Smooth muscle cell (in vitro differentiated cells): ENCODE measurements around the gene ITGAE. TPM values are rescaled to one million over a fixed set of nuclear protein-coding genes. Genes with fewer than 3 reads are reported as not detected.

Source experiments
- DNase-seq: peaks from one replicate; lab custom pipeline; 2025; ENCODE audit not compliant: unreplicated experiment; lab: John Stamatoyannopoulos, UW
- H2AFZ ChIP-seq: fragments of 200-600 bp; sonication (generic); 2 replicates; pipeline ENCODE4 v1.6.0; 2016; ENCODE audit warnings: antibody characterized with exemption, low read depth, mild to moderate bottlenecking
- H3F3A ChIP-seq: fragments of 200-600 bp; sonication (generic); 2 replicates; pipeline ENCODE4 v1.6.0; 2017; ENCODE audit warnings: antibody characterized with exemption, low read depth
- H3K27ac ChIP-seq: fragments of 200-600 bp; sonication (generic); 2 replicates; pipeline ENCODE4 v1.5.1; 2016; ENCODE audit warnings: low read depth, mild to moderate bottlenecking
- H3K27me3 ChIP-seq: fragments of 200-600 bp; sonication (generic); 2 replicates; pipeline ENCODE4 v1.6.1; 2016; ENCODE audit warnings: low read depth, mild to moderate bottlenecking
- H3K36me3 ChIP-seq: fragments of 200-600 bp; sonication (generic); 2 replicates; pipeline ENCODE4 v1.5.1; 2016; ENCODE audit warnings: low read depth
- H3K4me1 ChIP-seq: fragments of 200-600 bp; sonication (generic); 2 replicates; pipeline ENCODE4 v1.5.1; 2016; ENCODE audit warnings: low read depth
- H3K4me2 ChIP-seq: fragments of 200-600 bp; sonication (generic); 2 replicates; pipeline ENCODE4 v1.6.0; 2016; ENCODE audit warnings: mild to moderate bottlenecking
- H3K4me3 ChIP-seq: fragments of 200-600 bp; sonication (generic); 2 replicates; pipeline ENCODE4 v1.5.1; 2016; ENCODE audit warnings: mild to moderate bottlenecking
- H3K79me2 ChIP-seq: fragments of 200-600 bp; sonication (generic); 2 replicates; pipeline ENCODE4 v1.6.0; 2016; ENCODE audit warnings: low read depth, mild to moderate bottlenecking
- H3K9ac ChIP-seq: fragments of 200-600 bp; sonication (generic); 2 replicates; pipeline ENCODE4 v1.6.0; 2016; ENCODE audit warnings: low read depth
- H3K9me3 ChIP-seq: fragments of 200-600 bp; sonication (generic); replicated peaks from 2 replicates; pipeline ENCODE4 v1.5.1; 2016; ENCODE audit warnings: low read depth
- H4K20me1 ChIP-seq: fragments of 200-600 bp; sonication (generic); 2 replicates; pipeline ENCODE4 v1.6.0; 2016; ENCODE audit warnings: low read depth
- WGBS: methylation state at CpG from one replicate; pipeline ENCODE4 v1.1.7; 2016; ENCODE audit warnings: low lambda C conversion rate; 5-methylcytosine and 5-hydroxymethylcytosine counted together
- polyA plus RNA-seq: library from polyadenylated mRNA; unstranded; fragments of >200 nt; fragmentation: Nextera tagmentation; extraction: Ambion mirVana; gene quantifications from 2 replicates; pipeline ENCODE4 v1.2.1, GENCODE V29; 2016
- total RNA-seq: library from RNA; depleted of rRNA; stranded (reverse); fragments of >200 nt; gene quantifications from 2 replicates; pipeline ENCODE4 v1.2.3, GENCODE V29; 2014
- TF ChIP-seq, protein P1 (sequence below): fragments of 200-600 bp; sonication (generic); IDR thresholded peaks from 2 replicates; pipeline ENCODE4 v1.5.1; 2017; ENCODE audit warnings: borderline replicate concordance, mild to moderate bottlenecking, antibody characterized with exemption; ENCODE audit not compliant: insufficient read depth, poor library complexity, severe bottlenecking

The ITGAE gene
- total and polyA plus RNA-seq, 2 experiments from 2014 or later, result 43.8 to 66.7 TPM

DNA sequence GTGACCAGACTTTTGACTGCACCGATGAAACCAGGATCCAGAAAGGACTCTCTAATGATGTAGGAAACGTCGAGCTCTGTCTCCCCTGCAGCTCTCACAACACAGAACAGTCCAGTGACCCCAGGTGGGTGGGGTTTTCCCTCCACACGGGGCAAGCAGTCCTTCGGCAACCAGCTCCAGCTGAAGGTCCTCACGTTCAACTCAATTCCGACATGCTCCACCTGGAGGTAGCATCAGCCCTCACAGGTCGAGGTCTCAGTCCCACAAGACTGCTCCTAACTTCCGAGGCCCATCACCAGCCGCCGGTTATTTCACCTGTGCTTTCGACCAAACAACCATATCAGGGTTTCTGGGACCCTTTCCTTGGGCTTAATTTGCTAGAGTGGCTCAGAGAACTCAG is 28.2 kb downstream of the ITGAE start:
- no peaks in the 10 kb centered on the region for H4K20me1 ChIP-seq
- H3K79me2 ChIP-seq, result no peaks in the 10 kb centered on the region
- no peak overlapping the region for H3K27ac ChIP-seq
- H3F3A ChIP-seq, result no peaks in the 10 kb centered on the region
- 83% methylated on average over 12 of the region's 12 CpGs for WGBS
- TF ChIP-seq, protein P1, sequence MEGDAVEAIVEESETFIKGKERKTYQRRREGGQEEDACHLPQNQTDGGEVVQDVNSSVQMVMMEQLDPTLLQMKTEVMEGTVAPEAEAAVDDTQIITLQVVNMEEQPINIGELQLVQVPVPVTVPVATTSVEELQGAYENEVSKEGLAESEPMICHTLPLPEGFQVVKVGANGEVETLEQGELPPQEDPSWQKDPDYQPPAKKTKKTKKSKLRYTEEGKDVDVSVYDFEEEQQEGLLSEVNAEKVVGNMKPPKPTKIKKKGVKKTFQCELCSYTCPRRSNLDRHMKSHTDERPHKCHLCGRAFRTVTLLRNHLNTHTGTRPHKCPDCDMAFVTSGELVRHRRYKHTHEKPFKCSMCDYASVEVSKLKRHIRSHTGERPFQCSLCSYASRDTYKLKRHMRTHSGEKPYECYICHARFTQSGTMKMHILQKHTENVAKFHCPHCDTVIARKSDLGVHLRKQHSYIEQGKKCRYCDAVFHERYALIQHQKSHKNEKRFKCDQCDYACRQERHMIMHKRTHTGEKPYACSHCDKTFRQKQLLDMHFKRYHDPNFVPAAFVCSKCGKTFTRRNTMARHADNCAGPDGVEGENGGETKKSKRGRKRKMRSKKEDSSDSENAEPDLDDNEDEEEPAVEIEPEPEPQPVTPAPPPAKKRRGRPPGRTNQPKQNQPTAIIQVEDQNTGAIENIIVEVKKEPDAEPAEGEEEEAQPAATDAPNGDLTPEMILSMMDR, result no peak
- H3K27me3 ChIP-seq, result no peaks in the 10 kb centered on the region
- no peak overlapping the region for H2AFZ ChIP-seq
- H3K36me3 ChIP-seq, result no peaks in the 10 kb centered on the region
- H3K4me3 ChIP-seq, result no peak overlapping the region
- H3K9me3 ChIP-seq, result no peaks in the 10 kb centered on the region
- no peak for DNase-seq
- no peak overlapping the region for H3K9ac ChIP-seq
- no peaks in the 10 kb centered on the region for H3K4me1 ChIP-seq
- H3K4me2 ChIP-seq, result no peak overlapping the region

DNA sequence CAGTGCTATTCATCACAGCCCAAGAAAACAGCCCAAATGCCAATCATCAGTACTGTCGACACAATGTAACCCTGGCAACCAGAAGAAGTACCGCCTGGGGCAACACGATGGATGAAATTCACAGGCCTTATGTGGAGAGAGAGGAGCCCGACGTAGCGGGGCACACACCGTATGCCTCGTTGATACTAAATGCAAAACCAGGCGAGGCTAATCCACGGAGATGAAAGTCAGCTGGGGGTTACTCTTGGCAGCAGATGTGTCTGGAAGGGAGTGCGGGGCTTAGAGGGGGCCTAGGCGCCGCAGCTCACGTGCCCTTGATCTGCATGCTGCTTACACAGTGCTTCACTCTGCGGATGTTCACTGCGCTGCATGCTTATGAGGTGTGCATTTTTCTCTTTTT is 29.8 kb downstream of the ITGAE start:
- H4K20me1 ChIP-seq, result no peaks in the 10 kb centered on the region
- H3K4me1 ChIP-seq, result no peaks in the 10 kb centered on the region
- no peaks in the 10 kb centered on the region for H3K36me3 ChIP-seq
- H2AFZ ChIP-seq, result no peak overlapping the region
- no peak overlapping the region for H3K4me2 ChIP-seq
- H3F3A ChIP-seq, result no peaks in the 10 kb centered on the region
- 85% methylated on average over 16 of the region's 16 CpGs for WGBS
- H3K9me3 ChIP-seq, result no peaks in the 10 kb centered on the region
- H3K9ac ChIP-seq, result no peak overlapping the region
- H3K79me2 ChIP-seq, result no peaks in the 10 kb centered on the region
- DNase-seq, result no peak
- no peak overlapping the region for H3K27ac ChIP-seq
- TF ChIP-seq, protein P1, result no peak
- H3K27me3 ChIP-seq, result no peaks in the 10 kb centered on the region
- H3K4me3 ChIP-seq, result no peak overlapping the region

DNA sequence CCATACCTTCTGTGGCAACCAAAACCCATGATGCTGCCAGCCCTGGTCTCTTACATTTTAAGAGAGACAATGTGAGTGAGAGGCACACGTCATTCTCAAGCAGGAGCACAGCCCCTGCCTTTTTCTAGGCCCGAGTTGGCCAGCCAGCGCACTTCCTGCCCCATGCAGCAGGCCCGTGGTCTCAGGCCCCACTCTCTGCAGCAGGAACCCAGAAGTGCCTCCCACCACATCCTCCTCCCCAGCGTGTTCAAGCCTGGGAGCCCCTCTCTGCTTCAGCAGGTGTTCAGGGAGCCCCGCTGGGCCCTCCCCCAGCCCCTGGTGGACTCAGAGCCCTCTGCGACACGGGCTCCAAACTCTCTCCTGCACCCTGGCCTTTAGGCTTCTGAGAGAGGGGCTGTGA is 30.5 kb downstream of the ITGAE start:
- H3F3A ChIP-seq, result no peaks in the 10 kb centered on the region
- no peaks in the 10 kb centered on the region for H4K20me1 ChIP-seq
- no peaks in the 10 kb centered on the region for H3K4me1 ChIP-seq
- H3K4me3 ChIP-seq, result no peak overlapping the region
- H3K79me2 ChIP-seq, result no peaks in the 10 kb centered on the region
- TF ChIP-seq, protein P1, result no peak
- H3K9ac ChIP-seq, result no peak overlapping the region
- H3K27me3 ChIP-seq, result no peaks in the 10 kb centered on the region
- H3K4me2 ChIP-seq, result no peak overlapping the region
- no peaks in the 10 kb centered on the region for H3K36me3 ChIP-seq
- no peaks in the 10 kb centered on the region for H3K9me3 ChIP-seq
- H3K27ac ChIP-seq, result no peak overlapping the region
- no peak for DNase-seq
- 83% methylated on average over 8 of the region's 8 CpGs for WGBS
- H2AFZ ChIP-seq, result no peak overlapping the region

DNA sequence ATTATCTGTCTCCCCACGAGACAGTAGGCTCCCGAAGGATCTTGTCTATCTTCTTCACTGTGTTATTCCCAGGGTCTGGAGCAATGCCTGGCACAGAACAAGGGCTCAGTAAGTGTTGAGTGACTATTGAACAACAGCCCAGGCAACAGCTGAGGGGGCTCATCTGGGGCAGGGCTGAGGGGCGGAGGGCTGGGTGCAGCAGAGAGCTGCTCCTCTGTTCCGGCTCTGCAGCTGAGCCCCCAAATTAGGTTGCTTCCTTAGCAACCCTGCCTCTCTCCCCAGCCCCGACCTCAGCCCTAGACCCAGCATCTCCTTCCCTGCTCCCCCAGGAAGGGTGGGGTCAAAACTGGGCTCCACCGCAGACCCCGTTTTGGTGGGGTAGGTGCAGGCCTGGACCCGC is 32.2 kb downstream of the ITGAE start:
- Histone ChIP-seq H3K36me3 (no peaks in the 10 kb centered on the region), H3K79me2 (no peaks in the 10 kb centered on the region), H4K20me1 (no peaks in the 10 kb centered on the region), H3F3A (no peaks in the 10 kb centered on the region), H3K4me2 (no peak overlapping the region), H3K4me1 (no peaks in the 10 kb centered on the region), H3K27ac (no peak overlapping the region), H3K9ac (no peak overlapping the region), H2AFZ (no peak overlapping the region), H3K27me3 (no peaks in the 10 kb centered on the region), H3K4me3 (no peak overlapping the region), H3K9me3 (no peaks in the 10 kb centered on the region)
- TF ChIP-seq, protein P1, result no peak
- WGBS, result 90% methylated on average over 8 of the region's 8 CpGs
- no peak for DNase-seq
